GM10266 (cell line): ENCODE measurements around the gene PARVB.

Experiments
- DNase-seq: peaks from one replicate; pipeline ENCODE4 v3.0.0; 2012; ENCODE audit errors: extremely low spot score
- TF ChIP-seq, protein P1 (sequence below): IDR thresholded peaks from 2 replicates; pipeline ENCODE4 v1.5.1; 2012; ENCODE audit warnings: mild to moderate bottlenecking, low read depth; ENCODE audit not compliant: control insufficient read depth, insufficient read depth; ENCODE audit errors: missing control alignments

Gene PARVB

GRCh38 chr22:44094751-44095302, 70.7 kb downstream of the PARVB start:
- no peak for DNase-seq
- TF ChIP-seq, protein P1, sequence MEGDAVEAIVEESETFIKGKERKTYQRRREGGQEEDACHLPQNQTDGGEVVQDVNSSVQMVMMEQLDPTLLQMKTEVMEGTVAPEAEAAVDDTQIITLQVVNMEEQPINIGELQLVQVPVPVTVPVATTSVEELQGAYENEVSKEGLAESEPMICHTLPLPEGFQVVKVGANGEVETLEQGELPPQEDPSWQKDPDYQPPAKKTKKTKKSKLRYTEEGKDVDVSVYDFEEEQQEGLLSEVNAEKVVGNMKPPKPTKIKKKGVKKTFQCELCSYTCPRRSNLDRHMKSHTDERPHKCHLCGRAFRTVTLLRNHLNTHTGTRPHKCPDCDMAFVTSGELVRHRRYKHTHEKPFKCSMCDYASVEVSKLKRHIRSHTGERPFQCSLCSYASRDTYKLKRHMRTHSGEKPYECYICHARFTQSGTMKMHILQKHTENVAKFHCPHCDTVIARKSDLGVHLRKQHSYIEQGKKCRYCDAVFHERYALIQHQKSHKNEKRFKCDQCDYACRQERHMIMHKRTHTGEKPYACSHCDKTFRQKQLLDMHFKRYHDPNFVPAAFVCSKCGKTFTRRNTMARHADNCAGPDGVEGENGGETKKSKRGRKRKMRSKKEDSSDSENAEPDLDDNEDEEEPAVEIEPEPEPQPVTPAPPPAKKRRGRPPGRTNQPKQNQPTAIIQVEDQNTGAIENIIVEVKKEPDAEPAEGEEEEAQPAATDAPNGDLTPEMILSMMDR = no peak

DNA sequence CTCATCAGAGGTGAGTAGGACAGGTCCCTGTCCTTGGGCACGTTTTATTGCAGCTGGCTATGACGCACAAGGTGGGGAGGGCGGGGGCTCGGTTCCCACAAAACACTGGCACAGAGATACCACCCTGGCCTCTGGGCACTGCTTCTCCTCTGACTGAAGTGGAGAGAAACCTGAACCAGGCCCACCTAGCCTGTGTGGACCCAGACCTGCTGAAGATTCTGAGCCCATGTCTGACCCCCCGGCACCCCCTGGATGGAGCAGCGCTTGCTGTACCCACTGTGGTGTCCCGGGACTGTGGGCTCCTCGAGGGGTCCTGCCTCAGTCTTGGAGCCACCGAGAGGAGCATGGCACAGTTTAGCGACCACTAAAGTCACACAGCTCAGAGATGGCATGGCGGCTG, 72.6 kb downstream of the PARVB start:
- TF ChIP-seq, protein P1 = no peak
- no peak for DNase-seq

GRCh38 chr22:44097263-44098020, 73.3 kb downstream of the PARVB start:
- no peak for DNase-seq
- TF ChIP-seq, protein P1 = no peak

GRCh38 chr22:44098021-44098739, 74.1 kb downstream of the PARVB start:
- TF ChIP-seq, protein P1 = no peak
- DNase-seq = no peak

- TF ChIP-seq, protein P1 = no peak
- DNase-seq = no peak
These were observed 74.9 kb downstream of the PARVB start for GRCh38 chr22:44098966-44099530.

DNA sequence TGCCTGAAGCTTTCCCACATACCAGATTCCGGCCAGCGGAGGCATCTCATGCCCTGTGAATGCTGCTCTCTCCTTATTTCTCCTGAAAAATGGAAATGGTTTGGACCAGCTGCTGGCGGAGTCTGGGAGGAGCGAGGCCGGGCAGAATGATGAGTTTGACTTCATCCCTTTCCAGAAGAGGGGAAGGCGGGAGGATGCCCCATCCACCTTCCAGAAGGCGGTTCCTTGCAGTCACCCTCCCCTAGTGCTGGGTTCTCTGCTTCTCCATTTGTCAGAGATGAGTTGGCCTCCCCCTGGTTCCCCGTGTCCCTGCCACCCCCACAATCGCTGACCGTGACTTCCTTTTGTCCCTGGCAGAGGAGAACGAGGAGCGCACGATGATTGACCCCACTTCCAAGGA, 75.6 kb downstream of the PARVB start:
- TF ChIP-seq, protein P1 = no peak

More for the DNA sequence above, 75.6 kb downstream of the PARVB start:
- DNase-seq = no peak
